Common myeloid progenitor, CD34-positive (primary cell): ENCODE measurements around the gene OSGEP. TPM values are rescaled to one million over a fixed set of nuclear protein-coding genes. Genes with fewer than 3 reads are reported as not detected.

Source experiments
- CTCF ChIA-PET: fragments of 350-600 bp; sonication (Branson Sonifier 250); formaldehyde crosslinking; loops from one replicate; lab custom pipeline; 2021; ENCODE audit warnings: antibody characterized with exemption; lab: Charles Lee
- POLR2A ChIA-PET: fragments of 350-600 bp; sonication (Branson Sonifier 250); formaldehyde crosslinking; loops from one replicate; lab custom pipeline; 2021; ENCODE audit warnings: antibody characterized with exemption; lab: Charles Lee
- DNase-seq, 3 donors: peaks; one replicate each; pipeline versions ENCODE4 v3.0.0 to v3.0.0-alpha.2; 2013
- H3K27ac ChIP-seq, 2 experiments: 1 replicate in 1 of 2; 2 replicates in 1 of 2; pipeline ENCODE4 v1.7.0; 2013; ENCODE audit warnings: inconsistent platforms in 2 of 2, low read length in 2 of 2, mild to moderate bottlenecking in 2 of 2, low read depth in 1 of 2, moderate library complexity in 1 of 2; ENCODE audit not compliant: severe bottlenecking in 2 of 2, insufficient read depth in 1 of 2, poor library complexity in 1 of 2
- H3K27me3 ChIP-seq, 5 experiments: replicated peaks in 2 of 5; 1 replicate in 3 of 5; 2 replicates in 2 of 5; pipeline versions ENCODE4 v1.6.1 to v1.7.0; 2013; ENCODE audit warnings: low read length in 4 of 5, mild to moderate bottlenecking in 2 of 5, moderate library complexity in 2 of 5, inconsistent platforms in 1 of 5; ENCODE audit not compliant: insufficient read depth in 5 of 5, control insufficient read depth in 4 of 5
- H3K36me3 ChIP-seq, 4 experiments: 1 replicate in 2 of 4; 2 replicates in 2 of 4; pipeline versions ENCODE4 v1.6.1 to v1.7.0; 2013; ENCODE audit warnings: low read length in 3 of 4, control low read depth in 1 of 4, mild to moderate bottlenecking in 1 of 4; ENCODE audit not compliant: control insufficient read depth in 4 of 4, insufficient read depth in 4 of 4
- H3K4me1 ChIP-seq, 4 experiments: 1 replicate in 3 of 4; 2 replicates in 1 of 4; pipeline versions ENCODE4 v1.6.1 to v1.7.1; 2013; ENCODE audit warnings: low read length in 3 of 4, mild to moderate bottlenecking in 3 of 4, control low read depth in 1 of 4, inconsistent platforms in 1 of 4, moderate library complexity in 1 of 4; ENCODE audit not compliant: control insufficient read depth in 4 of 4, insufficient read depth in 4 of 4; ENCODE audit errors: control extremely low read depth in 1 of 4
- H3K4me3 ChIP-seq, 7 experiments: 1 replicate in 4 of 7; 2 replicates in 3 of 7; pipeline versions ENCODE4 v1.5.1 to v1.7.0; 2013; ENCODE audit warnings: mild to moderate bottlenecking in 7 of 7, low read length in 6 of 7, moderate library complexity in 6 of 7, inconsistent platforms in 2 of 7, low read depth in 2 of 7, control low read depth in 1 of 7; ENCODE audit not compliant: insufficient read depth in 4 of 7, control insufficient read depth in 1 of 7; ENCODE audit errors: extremely low read depth in 1 of 7
- H3K9me3 ChIP-seq, 5 experiments: 1 replicate in 4 of 5; 2 replicates in 1 of 5; pipeline versions ENCODE4 v1.6.1 to v1.7.1; 2013; ENCODE audit warnings: low read length in 4 of 5, mild to moderate bottlenecking in 2 of 5, inconsistent platforms in 1 of 5, low read depth in 1 of 5, moderate library complexity in 1 of 5; ENCODE audit not compliant: control insufficient read depth in 4 of 5, insufficient read depth in 2 of 5; ENCODE audit errors: control extremely low read depth in 1 of 5
- WGBS: methylation state at CpG from one replicate; pipeline ENCODE4 v1.1.5; 2013; ENCODE audit not compliant: insufficient coverage; 5-methylcytosine and 5-hydroxymethylcytosine counted together
- polyA plus RNA-seq: library from polyadenylated mRNA; unstranded; fragments of 120-200 nt; gene quantifications from one replicate; pipeline ENCODE4 v1.2.1, GENCODE V29; 2013

Gene OSGEP
- 66.5 TPM for polyA plus RNA-seq

DNA sequence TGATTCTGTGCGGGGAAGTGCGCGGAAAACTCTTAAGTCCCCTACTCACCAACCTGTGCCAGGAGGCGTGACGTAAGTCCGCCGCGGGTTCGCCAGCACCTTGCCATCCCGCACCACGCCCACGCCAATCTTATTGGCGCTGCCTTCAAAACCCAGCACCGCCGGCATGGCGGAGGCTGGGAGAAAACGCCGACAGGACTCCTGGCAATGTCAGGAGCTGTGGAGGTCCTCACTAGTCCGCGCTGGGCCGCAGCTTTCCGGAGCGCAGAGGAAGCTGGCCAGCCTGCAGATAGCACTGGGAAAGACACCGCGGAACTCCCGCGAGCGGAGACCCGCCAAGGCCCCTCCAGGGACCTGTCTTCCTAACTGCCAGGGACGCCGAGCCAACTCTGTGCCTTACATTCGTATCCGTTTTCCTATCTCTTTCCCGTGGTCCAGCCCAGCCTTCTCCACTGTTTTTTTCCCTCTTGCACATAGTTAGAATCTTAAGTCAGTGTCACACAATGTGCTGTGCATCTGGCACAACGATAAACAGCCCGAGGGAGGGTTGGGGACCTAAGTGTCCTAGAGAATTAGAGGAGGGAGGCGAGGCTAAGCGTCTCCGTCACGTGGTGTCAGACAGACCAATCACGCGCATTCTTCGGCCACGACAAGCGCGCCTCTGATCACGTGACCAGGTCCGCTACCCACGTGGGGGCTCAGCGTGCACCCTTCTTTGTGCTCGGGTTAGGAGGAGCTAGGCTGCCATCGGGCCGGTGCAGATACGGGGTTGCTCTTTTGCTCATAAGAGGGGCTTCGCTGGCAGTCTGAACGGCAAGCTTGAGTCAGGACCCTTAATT, at the start of gene OSGEP, which contains the start of gene APEX1:
TSS of gene OSGEP (minus strand) at position 297 of the 839 bp plus-strand sequence. CDS start at position 168, 129 bp downstream.
TSS of gene APEX1 (plus strand) at position 711 of the 839 bp plus-strand sequence. CDS start 420 bp downstream, outside the sequence.
- Histone ChIP-seq H3K27ac (peak within 1 kb of the TSS; percentile 98 to 99), H3K36me3 (peaks cover 7 to 63% (median 41%) of the 10 kb centered on the region in 4 experiments), H3K4me3 (peak within 1 kb of the TSS; percentile 89 to 98 (median 93)), H3K9me3 (no peaks in the 10 kb centered on the region), H3K27me3 (no peaks in the 10 kb centered on the region), H3K4me1 (peaks cover 7 to 49% (median 28%) of the 10 kb centered on the region in 4 experiments)
- POLR2A ChIA-PET: interaction anchor here (1.0 to 2.1 kb wide), 5 partner anchors 15 to 155 kb away, joined by 3 to 15 read pairs (median 6); partner anchors contain the start of genes PARP2 and PNP
- DNase-seq: peak; percentile 99 to 100 (median 100)
- WGBS: 0% methylated on average over 44 of the region's 56 CpGs
- CTCF ChIA-PET: interaction anchor here (0.7 to 5.9 kb wide), 12 partner anchors 9 to 159 kb away, joined by 3 to 34 read pairs (median 3); partner anchors contain the start of gene TEP1

DNA sequence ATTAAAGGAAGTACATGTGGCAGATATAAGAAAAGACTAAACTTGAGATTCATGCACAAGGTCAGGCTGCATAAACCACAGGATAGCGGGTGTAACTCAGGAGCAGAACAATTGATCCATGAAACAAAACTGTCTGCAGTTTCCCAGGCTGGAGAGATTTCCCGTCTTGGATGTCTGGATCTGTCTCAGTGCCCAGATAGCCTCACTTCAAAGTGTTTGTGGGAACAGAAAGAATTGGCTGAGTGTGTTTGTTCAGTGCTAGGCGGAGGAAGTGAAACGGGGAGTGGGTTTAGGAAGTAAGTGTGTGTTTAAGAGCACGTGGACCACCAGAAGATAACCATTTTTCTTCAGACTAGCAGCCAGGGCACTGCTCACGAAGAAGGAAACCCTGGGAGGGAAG, 49.3 kb upstream of the OSGEP start:
- Histone ChIP-seq H3K36me3 (no peaks in the 10 kb centered on the region), H3K4me1 (peaks cover 0 to 5% (median 2%) of the 10 kb centered on the region in 4 experiments), H3K4me3 (no peak overlapping the region), H3K9me3 (no peaks in the 10 kb centered on the region), H3K27ac (no peak overlapping the region), H3K27me3 (no peaks in the 10 kb centered on the region)
- 52% methylated on average over 6 of the region's 6 CpGs for WGBS
- no peak for DNase-seq
- ChIA-PET CTCF (no interaction called here), POLR2A (no interaction called here)

DNA sequence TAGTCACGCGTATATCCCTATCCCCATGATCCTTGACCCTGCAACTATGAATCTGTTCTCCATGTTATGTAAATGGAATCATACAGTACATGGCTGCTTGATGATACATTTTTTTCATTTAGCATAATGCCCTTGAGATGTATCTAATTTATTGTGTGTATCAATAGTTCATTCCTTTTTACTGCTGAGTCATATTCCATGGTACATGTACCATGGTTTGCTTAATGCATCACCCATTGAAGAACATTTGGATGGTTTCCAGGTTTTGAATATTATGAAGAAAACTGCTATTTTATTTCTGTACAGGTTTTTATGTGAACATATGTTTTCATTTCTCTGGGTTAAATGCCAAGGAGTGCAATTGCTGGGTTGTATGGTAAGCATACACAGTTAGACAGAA, 46.7 kb upstream of the OSGEP start:
- Histone ChIP-seq H3K9me3 (no peaks in the 10 kb centered on the region), H3K4me1 (peaks cover 0 to 11% (median 4%) of the 10 kb centered on the region in 4 experiments), H3K4me3 (no peak overlapping the region), H3K36me3 (no peaks in the 10 kb centered on the region), H3K27ac (no peak overlapping the region), H3K27me3 (no peaks in the 10 kb centered on the region)
- ChIA-PET POLR2A (no interaction called here), CTCF (no interaction called here)
- WGBS: no CpG with 5 or more reads among the region's 2 CpGs
- no peak for DNase-seq

DNA sequence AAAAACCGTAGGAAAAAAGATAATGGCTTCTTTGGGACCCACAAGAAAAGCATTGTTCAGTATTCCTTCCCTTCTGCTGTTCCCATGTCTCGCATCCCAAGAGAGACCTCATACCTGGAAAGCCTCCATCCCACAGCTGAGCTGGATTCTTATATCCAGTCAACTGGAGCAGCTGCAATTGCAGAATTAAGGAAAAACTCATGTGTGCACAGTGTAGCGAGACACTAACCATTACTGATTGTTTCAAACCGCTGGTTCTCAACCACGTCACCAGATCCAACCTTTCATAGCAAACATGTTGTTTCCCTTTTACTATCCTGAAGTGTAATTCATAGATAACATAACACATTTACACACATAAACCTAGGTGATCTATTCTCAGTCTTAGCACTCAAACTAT, 45.3 kb upstream of the OSGEP start:
- WGBS: 100% methylated on average over 5 of the region's 5 CpGs
- no peak overlapping the region for H3K27ac ChIP-seq
- ChIA-PET POLR2A (no interaction called here), CTCF (interaction anchor here (0.8 kb wide), 1 partner anchor 25 kb away, joined by 3 read pairs; no protein-coding TSS in a partner anchor)
- H3K27me3 ChIP-seq: no peaks in the 10 kb centered on the region
- H3K4me1 ChIP-seq: peaks cover 0 to 11% (median 4%) of the 10 kb centered on the region in 4 experiments
- H3K36me3 ChIP-seq: no peaks in the 10 kb centered on the region
- DNase-seq: no peak
- no peaks in the 10 kb centered on the region for H3K9me3 ChIP-seq
- H3K4me3 ChIP-seq: no peak overlapping the region

DNA sequence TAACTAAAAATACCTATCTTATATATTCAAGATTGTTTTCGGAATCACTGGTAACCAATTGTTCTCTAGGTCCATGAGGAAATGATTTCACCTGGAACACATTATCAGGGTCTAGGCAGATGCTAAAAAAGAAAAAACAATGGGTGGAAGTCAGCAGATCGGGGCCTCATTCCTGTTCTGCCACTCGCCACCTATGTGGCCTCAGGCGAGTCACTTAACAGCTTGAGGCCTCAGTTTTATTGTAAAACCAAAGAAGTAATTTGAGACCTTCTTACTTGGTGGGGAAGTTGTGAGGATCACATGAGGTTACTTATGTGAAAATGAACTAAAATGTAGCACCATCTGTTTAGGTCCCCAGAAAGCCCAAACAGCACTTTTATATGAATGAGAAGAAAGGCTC, 44.5 kb upstream of the OSGEP start:
- DNase-seq: peak in 1 of 3 donors; percentile 33
- H3K4me3 ChIP-seq: no peak overlapping the region
- no peaks in the 10 kb centered on the region for H3K36me3 ChIP-seq
- ChIA-PET CTCF (interaction anchor here (1.7 kb wide), 1 partner anchor 12 kb away, joined by 4 read pairs; no protein-coding TSS in a partner anchor), POLR2A (no interaction called here)
- peaks cover 0 to 14% (median 3%) of the 10 kb centered on the region in 4 experiments for H3K4me1 ChIP-seq
- no peaks in the 10 kb centered on the region for H3K27me3 ChIP-seq
- no peak overlapping the region for H3K27ac ChIP-seq
- WGBS: 100% methylated on average over 2 of the region's 4 CpGs
- H3K9me3 ChIP-seq: no peaks in the 10 kb centered on the region

DNA sequence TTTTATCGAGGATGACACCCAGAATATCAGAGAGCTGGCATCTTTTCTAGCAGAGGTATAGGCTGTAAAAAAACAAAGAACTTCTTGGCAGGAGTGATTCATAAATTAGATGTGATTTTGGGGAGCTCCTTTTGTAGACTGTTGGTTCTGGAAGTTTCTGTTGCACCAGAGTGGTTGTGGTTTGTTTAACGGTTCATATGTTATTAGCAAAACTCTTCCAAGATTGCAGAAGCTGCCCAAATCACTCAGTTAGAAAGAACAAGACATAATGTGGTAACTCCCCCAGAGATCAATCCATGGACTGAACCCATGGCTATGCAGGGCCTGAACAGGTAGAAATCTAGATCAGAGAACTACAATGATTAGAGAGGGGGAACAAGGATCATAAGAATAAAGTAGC, 44.0 kb upstream of the OSGEP start:
- ChIA-PET CTCF (interaction anchor here (1.7 kb wide), 1 partner anchor 11 kb away, joined by 4 read pairs; no protein-coding TSS in a partner anchor), POLR2A (no interaction called here)
- WGBS: 93% methylated on average over 1 of the region's 2 CpGs
- Histone ChIP-seq H3K27ac (no peak overlapping the region), H3K9me3 (no peaks in the 10 kb centered on the region), H3K4me1 (peaks cover under 1 to 18% (median 6%) of the 10 kb centered on the region in 4 experiments), H3K36me3 (no peaks in the 10 kb centered on the region), H3K27me3 (no peaks in the 10 kb centered on the region), H3K4me3 (no peak overlapping the region)
- peak in 1 of 3 donors; percentile 38 for DNase-seq
